Measurements from ENCODE around the gene SUGCT.
"Not testable (repeated sequence)": the region's sequence is repeated elsewhere in the genome, so short reads cannot be mapped to it uniquely, and the experiment has no call there.

SUGCT gene

GRCh38 chr7:40268810-40269209 is 134.0 kb downstream of the SUGCT start:
- not testable (repeated sequence) for DNase-seq

- no peak for DNase-seq
Measured at GRCh38 chr7:40276061-40276460, 141.3 kb downstream of the SUGCT start.

DNA sequence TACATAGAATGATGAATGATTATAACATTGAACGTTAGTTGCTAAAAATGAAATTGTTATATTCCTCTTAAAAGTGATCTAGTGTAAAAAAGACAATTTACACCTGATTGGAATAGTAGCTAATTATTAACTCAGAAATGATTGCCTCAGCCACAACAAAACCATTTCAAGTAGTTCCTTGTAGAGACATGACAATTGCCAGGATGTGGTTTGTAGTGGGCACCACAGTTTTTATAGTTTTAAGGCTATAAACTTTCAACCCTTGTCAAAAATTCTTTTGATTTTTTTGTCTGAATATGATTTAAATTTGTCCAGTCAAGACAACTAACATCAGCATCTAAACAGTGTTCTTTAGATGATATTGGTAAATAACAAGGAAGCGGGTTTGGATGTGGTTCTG is 145.2 kb downstream of the SUGCT start:
- DNase-seq, result no peak

DNA sequence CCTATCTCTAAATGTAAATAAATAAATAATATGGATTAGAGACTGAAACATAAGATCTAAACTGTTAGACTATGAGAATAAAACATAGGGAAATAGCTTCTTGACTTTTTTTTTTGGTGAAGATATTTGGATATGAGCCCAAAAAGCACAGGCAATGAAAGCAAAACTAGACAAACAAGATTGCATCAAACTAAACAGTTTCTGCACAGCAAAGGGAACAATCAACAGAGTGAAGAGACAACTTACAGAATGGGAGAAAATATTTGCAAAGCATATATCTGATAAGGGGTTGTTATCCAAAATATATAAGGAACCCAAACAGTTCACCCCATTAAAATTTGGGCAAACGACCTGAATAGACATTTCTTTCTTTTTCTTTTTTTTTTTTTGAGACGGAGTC is 148.1 kb downstream of the SUGCT start:
- no peak for DNase-seq

GRCh38 chr7:40283391-40283790 is 148.6 kb downstream of the SUGCT start:
- no peak for DNase-seq

DNA sequence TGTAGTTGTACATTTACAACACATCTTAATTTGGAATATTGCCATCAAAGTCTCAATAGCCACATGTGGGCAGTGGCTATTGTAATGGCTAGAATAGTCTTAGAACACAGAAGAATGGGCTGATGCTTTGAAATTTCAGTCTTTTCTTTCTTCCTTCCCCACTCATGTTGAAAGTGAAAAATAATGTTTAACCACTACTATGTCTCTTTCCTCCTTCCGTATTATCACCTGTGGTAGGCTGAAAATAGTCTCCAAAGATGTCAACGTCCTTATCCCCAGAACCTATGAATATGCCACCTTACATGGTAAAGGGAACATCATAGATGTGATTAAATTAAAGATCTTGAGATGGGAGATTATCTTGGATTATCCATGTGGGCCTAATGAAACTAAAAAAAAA is 154.0 kb downstream of the SUGCT start:
- DNase-seq, result no peak

- DNase-seq, result no peak
Measured at GRCh38 chr7:40297741-40298311, 163.0 kb downstream of the SUGCT start.

DNA sequence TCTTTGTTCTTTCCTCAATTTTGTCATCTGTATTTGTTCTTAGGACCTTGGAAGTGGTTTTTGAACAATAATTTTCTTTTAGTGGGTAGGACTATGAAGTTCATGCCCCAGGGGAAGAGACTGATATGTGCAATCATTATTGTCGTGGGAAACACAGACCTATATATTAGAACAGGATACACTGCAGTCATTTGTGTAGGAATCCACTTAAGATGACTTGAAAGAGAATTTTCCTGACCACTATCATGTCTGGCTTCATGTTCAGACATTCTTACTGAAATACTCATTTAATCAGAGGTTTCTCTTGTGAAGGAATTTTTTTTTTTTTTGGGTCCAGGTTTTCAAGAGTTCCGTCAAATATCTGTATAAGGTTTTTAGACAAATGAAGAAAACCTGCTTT is 163.6 kb downstream of the SUGCT start:
- no peak for DNase-seq

DNA sequence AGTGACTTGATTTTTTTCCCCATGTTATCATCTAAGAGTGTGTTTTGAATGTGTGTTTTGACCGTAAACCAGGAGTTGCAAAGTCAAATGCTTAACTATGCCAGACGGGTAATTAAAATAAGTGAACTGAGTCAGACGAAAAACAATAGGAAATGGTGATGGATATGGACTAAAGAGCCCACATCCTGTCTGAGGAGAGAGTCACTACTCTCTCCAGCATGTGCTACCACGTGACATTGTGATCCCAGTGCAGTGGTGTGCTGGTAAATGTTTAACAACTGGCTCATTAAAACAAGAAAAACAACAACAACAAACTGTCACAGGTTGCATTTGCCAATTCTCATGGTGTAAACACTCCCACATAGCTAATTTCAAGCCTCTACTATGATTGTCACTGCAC is 164.3 kb downstream of the SUGCT start:
- DNase-seq, result no peak

DNA sequence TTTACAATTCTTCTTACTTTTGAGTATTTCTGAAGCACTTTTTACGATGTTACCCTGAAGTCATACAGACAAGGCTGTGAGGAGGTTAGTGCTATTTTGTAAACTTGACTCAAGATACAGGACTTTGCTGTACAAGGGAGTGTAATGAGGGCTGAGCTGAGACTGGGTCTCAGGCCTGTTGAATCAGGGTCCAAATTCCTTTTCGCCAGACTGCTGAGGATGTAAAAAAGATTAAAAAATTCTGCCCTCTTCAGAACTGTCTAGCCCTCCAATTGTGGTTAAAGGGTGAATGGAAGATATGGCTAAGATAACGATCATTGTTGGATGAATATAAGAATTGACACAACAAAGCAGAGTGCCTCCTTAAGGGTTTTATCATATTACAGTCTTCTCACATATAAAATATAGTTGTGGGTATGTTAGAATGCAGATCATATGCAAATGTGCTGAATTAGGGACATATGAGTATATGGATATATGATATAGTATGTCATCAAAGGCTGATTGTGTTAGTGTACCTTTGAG is 165.4 kb downstream of the SUGCT start:
- DNase-seq, result no peak

GRCh38 chr7:40301486-40302068 is 166.8 kb downstream of the SUGCT start:
- DNase-seq, result no peak

DNA sequence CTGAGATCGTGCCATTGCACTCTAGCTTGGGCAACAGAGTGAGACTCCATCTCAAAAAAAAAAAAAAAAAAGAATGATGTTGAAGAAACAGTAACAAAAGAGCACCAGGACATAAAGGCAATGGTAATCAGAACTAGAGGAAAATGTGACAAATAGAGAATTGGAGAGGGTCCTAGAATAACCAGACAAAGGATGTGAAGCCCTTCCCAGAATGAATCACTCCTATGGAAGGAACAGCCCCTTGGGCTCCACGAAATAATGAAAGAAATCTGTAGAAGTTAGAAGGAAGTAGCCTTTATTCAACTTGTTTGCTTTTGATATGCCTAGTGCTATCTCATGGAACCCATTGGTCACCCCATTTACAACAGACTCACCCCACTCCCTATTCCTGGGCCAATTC is 169.2 kb downstream of the SUGCT start:
- DNase-seq, result no peak

GRCh38 chr7:40305229-40305628 is 170.4 kb downstream of the SUGCT start:
- DNase-seq, result no peak

DNA sequence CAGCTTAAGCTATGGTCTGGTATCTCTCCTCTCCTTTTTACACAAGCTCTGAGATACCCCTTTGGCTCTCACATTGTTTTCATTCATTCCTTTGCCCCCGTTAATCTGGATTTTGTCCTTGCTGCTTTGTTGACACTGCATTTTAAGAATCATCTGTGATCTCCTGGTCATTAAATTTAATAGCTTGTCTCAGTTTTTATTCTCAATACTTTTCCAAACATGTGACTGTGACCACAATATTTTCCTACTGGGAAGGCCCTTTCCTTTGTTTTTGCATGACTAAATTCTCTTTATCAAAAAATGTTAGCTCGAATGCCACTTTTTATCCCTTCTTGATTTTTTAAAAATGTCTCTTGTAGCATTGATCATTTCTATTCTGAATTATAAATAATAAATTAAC is 171.2 kb downstream of the SUGCT start:
- no peak for DNase-seq

DNA sequence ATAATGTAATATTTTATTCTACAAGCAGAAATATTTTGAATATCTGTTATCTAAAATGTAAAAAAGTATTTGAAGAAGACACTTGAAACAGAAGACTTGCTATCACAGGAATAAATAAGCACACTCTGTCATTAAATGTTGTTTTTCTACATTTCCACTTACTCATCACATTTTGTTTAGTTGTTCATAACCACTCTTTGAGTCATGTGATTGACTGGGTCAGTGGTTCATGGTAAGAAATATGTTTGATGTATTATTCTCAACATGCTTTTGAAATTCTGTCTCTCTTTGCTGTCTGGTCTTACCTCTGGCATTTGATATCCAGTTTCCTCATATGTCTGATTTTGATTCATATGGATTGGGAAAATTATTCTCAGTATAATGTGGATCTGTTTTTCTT is 171.8 kb downstream of the SUGCT start:
- DNase-seq, result no peak

DNA sequence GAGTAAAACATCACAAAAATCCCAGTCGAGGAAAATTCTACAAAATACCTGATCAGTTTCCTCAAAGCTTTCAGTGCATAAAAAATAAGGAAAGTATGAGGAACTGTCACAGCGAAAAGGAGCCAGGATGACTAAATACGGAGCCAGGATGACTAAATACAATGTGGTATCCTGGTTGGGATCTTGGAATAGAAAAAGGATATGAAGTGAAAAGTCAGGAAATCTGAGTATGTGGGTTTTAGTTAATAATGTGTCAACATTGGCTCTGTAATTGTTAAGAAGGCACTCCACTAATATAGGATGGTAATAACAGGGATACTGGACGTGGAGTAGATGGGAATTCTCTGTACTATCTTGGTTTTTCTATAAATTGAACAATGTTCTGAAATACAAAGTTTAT is 175.5 kb downstream of the SUGCT start:
- no peak for DNase-seq

GRCh38 chr7:40311307-40311706 is 176.5 kb downstream of the SUGCT start:
- DNase-seq, result no peak

DNA sequence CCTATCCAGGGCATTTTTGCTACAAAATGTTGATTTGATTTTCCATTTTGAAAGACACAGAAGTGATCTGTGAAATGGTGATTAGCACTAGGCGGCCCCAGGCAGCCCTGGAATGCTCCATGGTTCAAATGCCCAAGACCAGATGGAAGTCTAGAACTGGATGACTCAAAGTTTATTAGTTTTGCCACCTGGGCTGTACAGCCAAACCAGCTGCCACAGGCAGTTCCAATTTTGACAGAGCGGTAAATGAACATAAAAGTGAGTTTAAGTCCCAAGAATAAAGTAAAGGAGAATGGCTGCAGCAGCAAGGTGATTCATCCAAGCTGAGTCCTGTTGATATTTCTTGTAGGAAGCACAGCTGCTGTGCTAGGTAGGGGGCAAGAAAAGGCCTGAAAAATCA is 180.5 kb downstream of the SUGCT start:
- no peak for DNase-seq

- no peak for DNase-seq
Measured at GRCh38 chr7:40316176-40316575, 181.4 kb downstream of the SUGCT start.

- DNase-seq, result no peak
Measured at GRCh38 chr7:40324914-40325313, 190.1 kb downstream of the SUGCT start.

- no peak for DNase-seq
Measured at GRCh38 chr7:40327113-40327512, 192.3 kb downstream of the SUGCT start.

DNA sequence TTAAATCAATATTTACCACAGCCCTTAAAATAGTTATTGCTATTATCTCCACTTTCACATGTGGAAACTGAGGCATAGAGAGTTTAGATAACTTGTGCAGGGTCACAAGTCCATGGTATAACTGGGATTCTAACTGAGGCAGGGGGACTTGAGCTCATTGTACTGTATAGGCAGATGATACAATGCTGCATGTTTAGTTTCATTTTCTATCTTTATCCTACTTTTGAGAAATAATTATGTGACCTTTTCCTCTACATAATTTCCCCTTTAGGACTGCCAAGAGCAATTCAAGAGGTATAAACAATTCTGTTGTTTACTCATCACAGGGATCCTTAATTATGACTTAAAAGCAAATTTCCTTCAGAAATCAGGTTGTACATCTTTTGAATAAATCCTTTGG is 193.1 kb downstream of the SUGCT start:
- no peak for DNase-seq

DNA sequence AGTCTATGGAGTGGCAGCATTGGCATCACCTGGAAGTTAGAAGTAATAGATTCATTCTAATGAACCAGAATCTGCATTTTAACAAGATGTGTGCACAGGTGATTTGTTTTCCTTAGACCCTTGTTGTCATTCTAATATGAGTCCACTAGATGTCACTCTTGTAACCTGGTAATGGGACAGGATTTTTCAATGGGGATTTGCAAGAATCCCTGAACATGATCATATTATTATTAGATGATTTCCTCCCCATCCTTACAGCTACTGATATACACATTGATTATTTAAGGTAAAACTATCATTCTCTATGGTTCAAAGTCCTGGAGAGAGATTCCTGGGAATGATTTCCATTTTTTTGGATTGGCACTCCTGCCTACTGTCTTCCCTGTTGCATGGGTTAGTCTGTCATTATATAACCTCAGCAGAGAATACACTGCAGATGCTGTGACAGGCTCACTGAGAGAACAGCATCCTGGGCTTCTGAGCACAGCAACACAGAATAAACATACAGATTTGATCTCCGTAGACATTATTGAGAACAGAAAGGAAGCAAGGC is 194.9 kb downstream of the SUGCT start:
- DNase-seq, result no peak

DNA sequence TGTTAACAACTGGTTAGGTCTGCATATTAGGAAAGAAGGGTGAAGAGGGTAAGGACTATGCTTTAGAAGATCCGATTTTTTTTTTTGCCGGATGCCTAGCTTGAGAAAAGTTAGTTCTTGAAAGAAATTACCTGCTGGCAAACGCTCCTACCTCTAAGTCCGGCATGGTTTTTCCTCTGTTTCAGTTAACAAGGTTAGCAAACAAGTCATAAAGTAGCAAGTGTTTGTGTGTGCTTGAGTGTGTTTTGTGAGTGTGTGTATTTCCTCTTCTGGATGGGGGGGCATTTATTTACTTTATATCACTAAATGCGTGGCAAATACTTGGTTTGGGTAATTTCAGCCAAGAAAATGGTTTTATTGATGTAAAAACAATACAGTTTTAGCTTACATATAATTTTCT is 195.6 kb downstream of the SUGCT start:
- no peak for DNase-seq

DNA sequence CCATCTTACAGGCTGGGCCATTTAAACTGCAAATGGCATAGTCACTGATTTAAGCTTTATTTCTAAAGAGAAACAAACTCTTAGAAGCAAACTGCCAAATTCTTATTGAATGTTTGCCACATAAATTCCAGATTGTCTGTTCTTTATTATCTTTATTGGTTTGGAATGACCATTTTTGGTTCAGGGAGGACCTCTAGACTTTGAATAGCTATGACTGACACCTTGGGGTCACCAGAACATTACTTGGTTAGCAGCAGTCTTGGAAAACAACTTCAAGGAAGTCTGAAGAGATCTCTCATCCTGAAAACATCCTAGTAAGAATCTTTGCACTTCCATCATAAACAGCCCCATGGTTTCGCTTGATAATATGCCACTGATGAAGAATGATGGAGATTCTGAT is 197.1 kb downstream of the SUGCT start:
- DNase-seq, result no peak

Measured in stimulated activated naive CD4-positive, alpha-beta T cell treated with Interleukin-2 at 50 U/mL for 16 hours (primary cell).